Measurements from ENCODE around the gene LRRC42.

Gene LRRC42

DNA sequence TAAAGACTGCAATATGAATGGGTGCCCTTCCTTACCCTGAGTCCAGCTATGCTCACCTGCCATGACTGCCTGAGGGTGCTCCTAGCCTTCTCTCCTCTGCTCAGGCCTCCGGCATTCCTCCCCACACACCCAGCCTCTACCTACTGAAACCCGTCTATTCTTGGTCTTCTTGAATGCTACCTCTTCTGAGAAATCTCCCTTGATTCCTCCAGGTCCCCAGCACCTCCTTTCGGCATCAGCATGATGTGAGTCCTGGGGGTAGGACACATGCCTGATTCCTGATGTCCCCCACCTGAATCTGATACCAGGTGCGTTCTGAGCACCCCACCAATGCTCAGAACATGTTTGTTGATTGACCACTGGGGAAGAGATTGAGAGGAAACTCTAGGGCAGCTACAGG, 63.3 kb downstream of the LRRC42 start:
- H3K4me3 ChIP-seq = no peak overlapping the region
- no peaks in the 10 kb centered on the region for H3K9me3 ChIP-seq (ENCODE audit: low read depth, low read length)
- DNase-seq (ENCODE audit: low read depth, low spot score) = no peak
- H3K27ac ChIP-seq = no peak overlapping the region
- no peaks in the 10 kb centered on the region for H3K36me3 ChIP-seq (ENCODE audit: insufficient read depth, low read length)
- H3K9ac ChIP-seq (ENCODE audit: insufficient read length) = no peak overlapping the region
- no peak for TF ChIP-seq EZH2 (IDR thresholded peaks at IDR 0.05)

DNA sequence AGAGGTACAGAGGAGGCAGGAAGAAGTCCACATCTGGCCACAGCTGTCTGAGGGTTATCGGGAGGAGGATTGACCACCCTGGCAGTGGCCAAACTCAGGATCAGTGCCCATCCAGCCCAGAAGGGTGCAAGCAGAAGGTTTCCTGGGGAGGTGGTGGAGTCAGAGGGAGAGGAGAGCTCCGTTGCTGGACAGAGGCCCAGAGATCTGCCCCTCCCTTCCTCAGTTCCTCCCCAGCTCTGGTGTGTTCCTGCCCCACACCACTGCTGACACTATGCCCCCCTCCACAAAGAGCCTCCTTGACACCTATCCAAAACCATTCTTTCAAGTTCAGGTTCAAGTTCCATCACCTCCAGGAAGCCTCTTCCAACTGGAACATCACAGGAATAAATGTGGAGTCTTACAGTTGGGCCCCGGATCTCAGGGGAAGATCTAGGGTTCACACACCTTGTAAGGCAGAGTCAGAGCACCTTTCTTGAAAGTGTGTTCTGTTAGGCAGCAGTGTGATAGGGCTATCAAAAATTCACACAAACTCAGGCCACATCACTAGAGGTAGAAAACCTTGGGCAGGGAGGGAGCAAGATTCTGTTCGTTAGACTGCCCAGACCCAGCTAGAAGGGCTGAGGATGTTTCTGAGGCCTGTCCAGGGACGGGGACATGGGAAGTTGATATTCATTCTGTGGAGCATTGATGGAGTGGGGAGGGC, 64.4 kb downstream of the LRRC42 start:
- no peak for TF ChIP-seq EZH2 (IDR thresholded peaks at IDR 0.05)
- no peak for TF ChIP-seq POLR2AphosphoS5 (IDR thresholded peaks at IDR 0.05; ENCODE audit: borderline replicate concordance, low read depth, low read length)
- no peak for TF ChIP-seq FOXP2 (optimal IDR thresholded peaks at IDR 0.05; ENCODE audit: control extremely low read depth, extremely low read length, insufficient read depth)
- Histone ChIP-seq H3K9me3 (ENCODE audit: low read depth, low read length) (no peaks in the 10 kb centered on the region), H3K27ac (no peak overlapping the region), H3K9ac (ENCODE audit: insufficient read length) (no peak overlapping the region), H3K4me3 (no peak overlapping the region), H3K36me3 (ENCODE audit: insufficient read depth, low read length) (no peaks in the 10 kb centered on the region)
- DNase-seq (ENCODE audit: low read depth, low spot score) = no peak

DNA sequence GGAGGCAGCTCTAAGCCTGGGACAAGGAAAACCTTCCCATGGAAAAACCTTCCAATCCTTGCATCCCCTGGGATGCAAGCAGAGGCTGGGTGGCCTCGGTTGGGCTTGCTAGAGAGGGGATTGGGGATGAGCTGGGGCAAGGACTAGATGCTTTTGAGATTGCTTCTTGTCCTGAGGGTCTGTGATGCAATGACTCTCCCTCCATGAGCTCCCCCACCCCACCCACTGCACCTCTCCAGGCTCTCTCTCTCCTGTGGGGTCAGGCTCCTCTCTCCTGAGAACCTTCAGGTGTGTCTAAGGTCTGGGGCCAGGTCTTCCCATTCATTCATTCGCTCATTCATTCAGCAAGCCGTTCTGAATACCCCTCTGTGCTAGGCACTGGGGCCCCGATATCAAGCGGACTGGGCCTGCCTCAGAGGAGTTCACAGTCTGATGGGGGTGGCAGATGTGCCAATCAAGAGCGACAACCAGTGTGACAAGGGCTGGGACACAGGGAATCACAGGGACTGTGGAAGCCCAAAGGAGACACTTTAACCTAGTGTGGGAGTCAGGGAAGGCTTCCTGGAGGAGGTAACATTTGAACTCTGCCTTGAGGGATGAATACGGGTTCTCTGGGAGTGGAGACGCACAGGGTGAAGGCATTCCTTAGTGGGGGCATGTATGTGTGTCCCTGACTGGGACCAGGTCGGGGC, 65.3 kb downstream of the LRRC42 start:
- no peak for TF ChIP-seq EZH2 (IDR thresholded peaks at IDR 0.05)
- TF ChIP-seq POLR2AphosphoS5 (IDR thresholded peaks at IDR 0.05; ENCODE audit: borderline replicate concordance, low read depth, low read length) = no peak
- Histone ChIP-seq H3K4me3 (no peak overlapping the region), H3K9ac (ENCODE audit: insufficient read length) (no peak overlapping the region), H3K9me3 (ENCODE audit: low read depth, low read length) (no peaks in the 10 kb centered on the region), H3K36me3 (ENCODE audit: insufficient read depth, low read length) (no peaks in the 10 kb centered on the region), H3K27ac (no peak overlapping the region)
- no peak for DNase-seq (ENCODE audit: low read depth, low spot score)

DNA sequence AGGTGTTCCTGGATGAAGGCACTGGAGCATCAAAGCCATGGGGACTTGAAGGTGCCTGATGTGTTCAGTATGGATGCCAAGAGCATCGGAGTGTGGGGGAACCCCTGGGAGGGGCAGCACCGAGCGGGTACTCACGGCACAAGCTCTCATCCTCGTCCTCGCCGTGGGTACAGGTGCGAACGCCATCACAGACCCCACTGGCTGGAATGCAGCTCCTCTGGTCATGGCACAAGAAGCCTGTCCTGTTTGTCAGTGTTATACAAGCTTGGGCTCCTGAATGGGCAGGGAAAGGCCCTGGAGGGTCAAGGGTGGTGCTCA, 65.8 kb downstream of the LRRC42 start:
- no peaks in the 10 kb centered on the region for H3K9me3 ChIP-seq (ENCODE audit: low read depth, low read length)
- DNase-seq (ENCODE audit: low read depth, low spot score) = no peak
- TF ChIP-seq POLR2AphosphoS5 (IDR thresholded peaks at IDR 0.05; ENCODE audit: borderline replicate concordance, low read depth, low read length) = no peak
- TF ChIP-seq FOXP2 (optimal IDR thresholded peaks at IDR 0.05; ENCODE audit: control extremely low read depth, extremely low read length, insufficient read depth) = no peak
- TF ChIP-seq EZH2 (IDR thresholded peaks at IDR 0.05) = no peak
- no peaks in the 10 kb centered on the region for H3K36me3 ChIP-seq (ENCODE audit: insufficient read depth, low read length)
- no peak overlapping the region for H3K4me3 ChIP-seq
- H3K9ac ChIP-seq (ENCODE audit: insufficient read length) = no peak overlapping the region
- no peak overlapping the region for H3K27ac ChIP-seq

DNA sequence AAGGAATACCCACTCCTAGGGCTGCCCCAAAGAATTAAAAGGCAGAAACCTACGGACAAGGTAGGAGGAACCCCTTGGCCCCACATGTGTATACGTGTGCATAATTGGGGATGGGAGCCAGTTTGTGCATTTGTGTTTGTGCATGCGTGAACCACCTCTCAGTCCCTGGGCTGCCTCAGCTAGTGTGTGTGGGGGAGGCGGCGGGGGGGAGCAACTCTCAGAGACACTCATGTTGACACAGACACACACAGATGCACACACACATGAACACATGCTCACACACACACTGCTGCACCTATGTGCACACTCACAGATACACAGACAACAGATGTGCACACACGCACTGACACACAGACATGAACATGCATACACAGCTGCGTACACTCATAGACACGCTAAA, 66.7 kb downstream of the LRRC42 start:
- Histone ChIP-seq H3K9ac (ENCODE audit: insufficient read length) (no peak overlapping the region), H3K4me3 (no peak overlapping the region), H3K27ac (no peak overlapping the region), H3K9me3 (ENCODE audit: low read depth, low read length) (no peaks in the 10 kb centered on the region), H3K36me3 (ENCODE audit: insufficient read depth, low read length) (no peaks in the 10 kb centered on the region)
- DNase-seq (ENCODE audit: low read depth, low spot score) = no peak
- no peak for TF ChIP-seq POLR2AphosphoS5 (IDR thresholded peaks at IDR 0.05; ENCODE audit: borderline replicate concordance, low read depth, low read length)

DNA sequence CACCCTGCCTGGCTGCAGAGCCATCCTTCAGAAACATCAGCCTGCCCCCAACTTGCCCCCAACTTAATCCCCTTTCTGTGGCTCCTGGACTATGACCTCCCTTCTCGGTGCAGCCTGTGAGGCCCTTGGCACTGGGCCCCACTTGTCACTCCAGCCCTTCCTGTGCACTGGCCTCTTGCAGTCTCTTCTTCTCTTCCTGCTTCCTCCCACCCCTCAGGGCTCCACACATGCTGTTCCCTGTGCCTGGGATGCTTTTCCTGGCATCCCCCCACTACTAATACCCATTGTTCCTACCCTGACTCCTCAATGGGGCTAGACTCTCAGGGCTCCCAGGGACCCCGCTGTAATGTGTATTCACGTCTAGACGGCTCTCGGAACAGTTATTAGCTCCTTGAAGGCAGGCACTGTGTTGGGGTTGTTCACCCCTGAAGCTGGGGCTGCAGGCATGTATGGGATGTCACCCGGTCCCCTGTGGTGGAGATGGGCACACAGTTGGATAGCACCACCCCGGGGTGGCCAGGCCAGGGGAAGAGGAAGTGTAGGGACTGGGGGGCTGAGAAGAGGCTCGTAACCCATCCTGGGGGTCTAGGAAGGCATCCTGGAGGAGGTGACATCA, 67.4 kb downstream of the LRRC42 start:
- Histone ChIP-seq H3K27ac (no peak overlapping the region), H3K9ac (ENCODE audit: insufficient read length) (no peak overlapping the region), H3K36me3 (ENCODE audit: insufficient read depth, low read length) (no peaks in the 10 kb centered on the region), H3K4me3 (no peak overlapping the region), H3K9me3 (ENCODE audit: low read depth, low read length) (no peaks in the 10 kb centered on the region)
- DNase-seq (ENCODE audit: low read depth, low spot score) = no peak
- no peak for TF ChIP-seq EZH2 (IDR thresholded peaks at IDR 0.05)

DNA sequence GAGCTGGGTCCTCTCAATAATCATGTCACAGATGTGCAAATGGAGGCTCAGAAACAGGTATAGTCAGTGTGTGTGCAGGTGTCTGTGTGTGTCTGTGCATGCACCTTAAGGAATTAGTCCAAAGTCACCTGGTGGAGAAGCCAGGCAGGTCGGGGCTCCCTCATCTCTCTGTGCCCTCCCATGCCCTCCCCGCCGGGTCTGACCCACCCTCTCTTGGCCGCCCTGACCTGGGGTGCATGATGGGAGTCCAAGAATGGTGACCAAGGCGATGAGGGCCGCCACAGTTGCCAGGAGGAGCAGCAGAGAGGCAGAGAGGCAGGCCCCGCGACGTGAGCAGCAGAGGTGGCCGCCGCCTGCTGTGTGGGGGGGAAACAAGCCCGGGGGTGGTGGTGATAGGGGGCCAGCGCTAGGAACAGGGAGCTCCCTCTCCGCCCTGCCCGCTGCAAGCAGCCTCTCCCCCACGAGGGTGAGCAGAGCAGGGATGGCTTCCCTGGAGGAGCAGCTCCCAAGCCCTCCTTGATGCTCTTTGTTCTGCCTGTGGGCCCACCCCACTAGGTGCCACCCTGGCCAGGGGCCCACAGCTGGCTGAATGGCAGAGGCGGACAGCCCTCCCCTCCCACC, 68.0 kb downstream of the LRRC42 start:
- no peak overlapping the region for H3K9ac ChIP-seq (ENCODE audit: insufficient read length)
- H3K27ac ChIP-seq = no peak overlapping the region
- no peak for DNase-seq (ENCODE audit: low read depth, low spot score)
- no peaks in the 10 kb centered on the region for H3K36me3 ChIP-seq (ENCODE audit: insufficient read depth, low read length)
- no peak for TF ChIP-seq POLR2AphosphoS5 (IDR thresholded peaks at IDR 0.05; ENCODE audit: borderline replicate concordance, low read depth, low read length)
- no peak for TF ChIP-seq FOXP2 (optimal IDR thresholded peaks at IDR 0.05; ENCODE audit: control extremely low read depth, extremely low read length, insufficient read depth)
- no peak overlapping the region for H3K4me3 ChIP-seq
- no peaks in the 10 kb centered on the region for H3K9me3 ChIP-seq (ENCODE audit: low read depth, low read length)

DNA sequence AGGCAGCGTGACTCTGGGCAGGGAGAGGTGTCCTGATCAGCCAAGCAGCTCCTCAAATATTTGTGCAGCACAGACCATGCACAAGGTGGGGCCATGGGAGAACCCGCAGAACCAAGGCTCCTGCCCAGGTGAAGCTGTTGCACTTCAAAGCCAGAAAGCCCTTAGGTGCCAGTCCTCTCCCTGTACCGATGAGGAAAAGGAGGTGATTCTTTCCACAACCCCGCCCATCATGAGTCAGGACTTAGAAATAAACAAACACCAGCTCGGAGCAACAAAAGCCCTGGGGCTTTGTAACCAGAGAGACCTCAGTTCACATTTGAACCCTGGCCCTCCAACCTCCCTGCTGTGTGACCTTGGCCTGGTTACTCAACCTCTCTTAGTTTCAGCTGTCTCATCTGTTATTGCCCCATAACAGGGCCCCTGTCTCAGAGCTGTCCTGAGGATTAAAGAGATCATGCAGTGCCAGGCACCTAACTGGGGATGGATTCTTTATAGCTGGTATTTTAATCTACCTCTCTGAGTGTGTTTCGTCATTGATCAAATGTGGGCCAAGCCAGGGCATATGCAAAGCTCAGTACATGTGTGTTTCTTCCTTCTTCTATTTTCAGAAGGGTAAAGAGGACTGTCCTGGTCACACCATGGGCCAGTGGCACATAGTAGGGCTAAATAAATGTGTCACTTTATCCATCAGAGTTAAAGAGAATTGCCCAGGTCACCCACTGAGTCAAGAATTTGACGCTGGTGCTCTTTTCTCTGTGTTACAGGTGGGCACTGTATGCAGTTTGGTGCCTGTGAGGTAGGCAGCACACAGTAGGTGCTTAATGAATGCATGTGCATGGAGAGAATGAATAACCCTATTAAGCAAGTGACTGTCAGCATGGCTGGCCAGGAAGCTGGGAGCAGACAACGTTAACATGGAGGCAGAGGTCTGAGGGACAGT, 70.5 kb downstream of the LRRC42 start:
- no peak for DNase-seq (ENCODE audit: low read depth, low spot score)
- no peaks in the 10 kb centered on the region for H3K9me3 ChIP-seq (ENCODE audit: low read depth, low read length)
- no peak overlapping the region for H3K9ac ChIP-seq (ENCODE audit: insufficient read length)
- no peak overlapping the region for H3K27ac ChIP-seq
- no peak for TF ChIP-seq EZH2 (IDR thresholded peaks at IDR 0.05)
- no peak overlapping the region for H3K4me3 ChIP-seq
- H3K36me3 ChIP-seq (ENCODE audit: insufficient read depth, low read length) = no peaks in the 10 kb centered on the region

All from SK-N-MC (cell line).